Measurements from ENCODE around the gene RNU6-1. TPM values are rescaled to one million over a fixed set of nuclear protein-coding genes. Genes with fewer than 3 reads are reported as not detected.

The RNU6-1 gene
- total and polyA plus RNA-seq, 2 experiments from 2014 or later = not detected

- H3K4me1 Mint-ChIP-seq = peaks cover 42% of the 10 kb centered on the region
- Histone ChIP-seq H3K4me1 (ENCODE audit: insufficient read depth) (peaks cover 45% of the 10 kb centered on the region), H3K4me3 (peak overlapping the region; percentile 53; the same call in 1 of the 2 replicates), H4K20me1 (replicated peaks; ENCODE audit: insufficient read depth) (peaks cover 5% of the 10 kb centered on the region), H3K79me2 (replicated peaks; ENCODE audit: insufficient read depth) (no peaks in the 10 kb centered on the region), H3K9me2 (ENCODE audit: insufficient read depth) (no peaks in the 10 kb centered on the region), H2AFZ (no peak overlapping the region), H3K36me3 (ENCODE audit: insufficient read depth) (no peaks in the 10 kb centered on the region), H3K4me2 (peak overlapping the region; percentile 77; the same call in 1 of the 2 replicates), H3K27me3 (ENCODE audit: insufficient read depth) (peaks cover 100% of the 10 kb centered on the region), H3K27ac (ENCODE audit: low read depth) (no peak overlapping the region), H3F3A (replicated peaks; ENCODE audit: low read depth) (peaks cover 29% of the 10 kb centered on the region)
- H3K27ac Mint-ChIP-seq = no peak overlapping the region
- peaks cover 86% of the 10 kb centered on the region for H3K27me3 Mint-ChIP-seq (ENCODE audit: insufficient read depth, low read depth, poor library complexity)
- H3K36me3 Mint-ChIP-seq (ENCODE audit: low read depth) = peaks cover 6% of the 10 kb centered on the region; the same call in 1 of the 3 replicates
- ATAC-seq (peak; percentile 0; the same call in 2 of the 3 replicates), DNase-seq (ENCODE audit: low spot score) (peak; percentile 45)
- peaks cover 14% of the 10 kb centered on the region for H3K9me3 Mint-ChIP-seq
- no peak overlapping the region for H3K4me3 Mint-ChIP-seq
- TF ChIP-seq EZH2 (IDR thresholded peaks at IDR 0.05; ENCODE audit: low read depth, unreplicated experiment) = peak; percentile 93
- TF ChIP-seq ZNF331 (CRISPR knock-in tag; IDR thresholded peaks at IDR 0.05; ENCODE audit: low read depth) = no peak
These were observed 12.9 kb downstream of the RNU6-1 start for GRCh38 chr15:67826717-67827561.

GRCh38 chr15:67825881-67826716 is 13.7 kb downstream of the RNU6-1 start:
- Histone ChIP-seq H3K4me3 (peak overlapping the region; percentile 53), H2AFZ (peak overlapping the region; percentile 52), H3K4me2 (peak overlapping the region; percentile 77), H4K20me1 (replicated peaks; ENCODE audit: insufficient read depth) (peaks cover 5% of the 10 kb centered on the region), H3K36me3 (ENCODE audit: insufficient read depth) (no peaks in the 10 kb centered on the region), H3F3A (replicated peaks; ENCODE audit: low read depth) (peaks cover 25% of the 10 kb centered on the region), H3K79me2 (replicated peaks; ENCODE audit: insufficient read depth) (no peaks in the 10 kb centered on the region), H3K27ac (ENCODE audit: low read depth) (no peak overlapping the region), H3K4me1 (ENCODE audit: insufficient read depth) (peaks cover 53% of the 10 kb centered on the region), H3K27me3 (ENCODE audit: insufficient read depth) (peaks cover 100% of the 10 kb centered on the region), H3K9me2 (ENCODE audit: insufficient read depth) (no peaks in the 10 kb centered on the region)
- H3K27ac Mint-ChIP-seq = no peak overlapping the region
- TF ChIP-seq EZH2 (IDR thresholded peaks at IDR 0.05; ENCODE audit: low read depth, unreplicated experiment) (peak; percentile 94), STAT1 (IDR thresholded peaks at IDR 0.05; ENCODE audit: unreplicated experiment) (no peak), REST (IDR thresholded peaks at IDR 0.05; ENCODE audit: unreplicated experiment) (no peak), CTCF (conservative IDR thresholded peaks at IDR 0.05; ENCODE audit: low read depth in 2 of 2) (no peak), EZH2phosphoT487 (IDR thresholded peaks at IDR 0.05; ENCODE audit: unreplicated experiment) (peak; percentile 99)
- peaks cover 86% of the 10 kb centered on the region for H3K27me3 Mint-ChIP-seq (ENCODE audit: insufficient read depth, low read depth, poor library complexity)
- H3K36me3 Mint-ChIP-seq (ENCODE audit: low read depth) = peaks cover 6% of the 10 kb centered on the region; the same call in 1 of the 3 replicates
- DNase-seq (ENCODE audit: low spot score) = peak; percentile 64
- H3K9me3 Mint-ChIP-seq = peaks cover 14% of the 10 kb centered on the region
- peaks cover 50% of the 10 kb centered on the region for H3K4me1 Mint-ChIP-seq
- ATAC-seq = peak; percentile 1; the same call in 2 of the 3 replicates
- peak overlapping the region; percentile 58 for H3K4me3 Mint-ChIP-seq

Data from GM23338 (cell line).